Fibroblast of lung (primary cell): Measurements from ENCODE around the gene KCNJ12. TPM values are rescaled to one million over a fixed set of nuclear protein-coding genes. Genes with fewer than 3 reads are reported as not detected.

Experiments used
- DNase-seq, 2 donors: peaks; one replicate each; pipeline versions ENCODE4 v3.0.0 to v3.0.0-alpha.2; 2010; ENCODE audit warnings: low read depth in 2 of 2
- H2AFZ ChIP-seq: 2 replicates; pipeline ENCODE4 v1.5.1; 2012; ENCODE audit warnings: low read length, control low read depth, inconsistent platforms
- H3K27ac ChIP-seq: 2 replicates; pipeline ENCODE4 v1.5.1; 2011; ENCODE audit warnings: low read length, control low read depth; ENCODE audit not compliant: insufficient read depth
- H3K27me3 ChIP-seq: 2 replicates; pipeline ENCODE4 v1.5.1; 2011; ENCODE audit warnings: mild to moderate bottlenecking, low read length; ENCODE audit not compliant: control insufficient read depth, insufficient read depth
- H3K36me3 ChIP-seq: 2 replicates; pipeline ENCODE4 v1.5.1; 2011; ENCODE audit warnings: low read length; ENCODE audit not compliant: control insufficient read depth, insufficient read depth
- H3K4me1 ChIP-seq: 2 replicates; pipeline ENCODE4 v1.5.1; 2011; ENCODE audit warnings: low read length; ENCODE audit not compliant: control insufficient read depth, insufficient read depth; ENCODE audit errors: extremely low read depth
- H3K4me2 ChIP-seq: 2 replicates; pipeline ENCODE4 v1.5.1; 2011; ENCODE audit warnings: low read length, control low read depth; ENCODE audit not compliant: insufficient read depth; ENCODE audit errors: extremely low read depth
- H3K4me3 ChIP-seq, 4 experiments: fragments of 200-600 bp in 1 of 4; sonication (generic) in 1 of 4; replicated peaks in 1 of 4; 2 replicates each; pipeline ENCODE4 v1.5.1; 2011 to 2016; ENCODE audit warnings: low read length in 4 of 4, low read depth in 3 of 4, mild to moderate bottlenecking in 3 of 4, control low read depth in 2 of 4, inconsistent platforms in 1 of 4, mixed read lengths in 1 of 4; ENCODE audit not compliant: insufficient read depth in 1 of 4; ENCODE audit errors: control extremely low read depth in 1 of 4
- H3K79me2 ChIP-seq: 2 replicates; pipeline ENCODE4 v1.5.1; 2012; ENCODE audit warnings: mild to moderate bottlenecking, low read length, inconsistent platforms; ENCODE audit not compliant: control insufficient read depth, insufficient read depth
- H3K9ac ChIP-seq: 2 replicates; pipeline ENCODE4 v1.5.1; 2011; ENCODE audit warnings: mild to moderate bottlenecking, low read length, control low read depth; ENCODE audit not compliant: insufficient read depth
- H3K9me3 ChIP-seq: 2 replicates; pipeline ENCODE4 v1.5.1; 2012; ENCODE audit warnings: low read depth, low read length; ENCODE audit not compliant: control insufficient read depth, insufficient read depth
- H4K20me1 ChIP-seq: 2 replicates; pipeline ENCODE4 v1.5.1; 2011; ENCODE audit warnings: low read length; ENCODE audit not compliant: control insufficient read depth, insufficient read depth; ENCODE audit errors: extremely low read depth
- CTCF ChIP-seq, 2 donors: IDR thresholded peaks in 1 of 2; conservative IDR thresholded peaks in 1 of 2; 1 replicate in 1 of 2; 2 replicates in 1 of 2; pipeline ENCODE4 v1.5.1; 2011 to 2012; ENCODE audit warnings: low read length in 2 of 2, control low read depth in 1 of 2, inconsistent platforms in 1 of 2, low read depth in 1 of 2, mild to moderate bottlenecking in 1 of 2
- EZH2 ChIP-seq: IDR thresholded peaks from 2 replicates; pipeline ENCODE4 v1.5.1; 2012; ENCODE audit warnings: low read length, control low read depth, mild to moderate bottlenecking; ENCODE audit errors: missing control alignments
- polyA plus RNA-seq, 2 donors: library from polyadenylated mRNA; depleted of rRNA in 1 of 2; stranded (reverse) in 1 of 2; unstranded in 1 of 2; fragments of >200 nt; gene quantifications; 2 replicates each; pipeline ENCODE4 v1.2.1, GENCODE V29; 2011 to 2012; ENCODE audit warnings: missing spikeins in 1 of 2
- total RNA-seq: library from RNA; depleted of rRNA; stranded (reverse); fragments of >200 nt; gene quantifications from 2 replicates; pipeline ENCODE4 v1.2.1, GENCODE V29; 2014

The KCNJ12 gene
- total and polyA plus RNA-seq, 2 donors (not counting 1 experiment from before 2014, with no cell fraction given): 0.09 to 0.66 TPM

- no peak overlapping the region for H3K9ac ChIP-seq
- H3K4me1 ChIP-seq: no peaks in the 10 kb centered on the region
- no peaks in the 10 kb centered on the region for H3K9me3 ChIP-seq
- H2AFZ ChIP-seq: no peak overlapping the region
- no peaks in the 10 kb centered on the region for H4K20me1 ChIP-seq
- H3K4me3 ChIP-seq: no peak overlapping the region
- DNase-seq: peak in 1 of 2 donors; percentile 15
- H3K79me2 ChIP-seq: no peaks in the 10 kb centered on the region
- no peak overlapping the region for H3K4me2 ChIP-seq
- no peaks in the 10 kb centered on the region for H3K36me3 ChIP-seq
- no peaks in the 10 kb centered on the region for H3K27me3 ChIP-seq
- no peak for TF ChIP-seq CTCF (conservative IDR thresholded peaks at IDR 0.05 in 1 of 2, IDR thresholded peaks at IDR 0.05 in 1 of 2; ENCODE audit: low read depth in 1 of 2, low read length in 2 of 2)
- no peak for TF ChIP-seq EZH2
- H3K27ac ChIP-seq: no peak overlapping the region
Measured at GRCh38 chr17:21358682-21359482, 17.3 kb upstream of the KCNJ12 start.

- Histone ChIP-seq H2AFZ (no peak overlapping the region), H3K9ac (no peak overlapping the region), H3K4me1 (no peaks in the 10 kb centered on the region), H3K4me3 (no peak overlapping the region), H3K79me2 (no peaks in the 10 kb centered on the region), H3K36me3 (no peaks in the 10 kb centered on the region), H4K20me1 (no peaks in the 10 kb centered on the region), H3K27ac (no peak overlapping the region), H3K4me2 (no peak overlapping the region), H3K27me3 (no peaks in the 10 kb centered on the region), H3K9me3 (no peaks in the 10 kb centered on the region)
- DNase-seq: no peak
- TF ChIP-seq EZH2 (no peak), CTCF (conservative IDR thresholded peaks at IDR 0.05 in 1 of 2, IDR thresholded peaks at IDR 0.05 in 1 of 2; ENCODE audit: low read depth in 1 of 2, low read length in 2 of 2) (no peak)
Measured at GRCh38 chr17:21359483-21359840, 16.7 kb upstream of the KCNJ12 start.

GRCh38 chr17:21360048-21360447, 16.1 kb upstream of the KCNJ12 start:
- Histone ChIP-seq H2AFZ (no peak overlapping the region), H3K9ac (no peak overlapping the region), H3K4me3 (no peak overlapping the region), H3K27ac (no peak overlapping the region), H3K36me3 (no peaks in the 10 kb centered on the region), H3K27me3 (no peaks in the 10 kb centered on the region), H4K20me1 (no peaks in the 10 kb centered on the region), H3K79me2 (no peaks in the 10 kb centered on the region), H3K9me3 (no peaks in the 10 kb centered on the region), H3K4me1 (no peaks in the 10 kb centered on the region), H3K4me2 (no peak overlapping the region)
- no peak for TF ChIP-seq EZH2
- TF ChIP-seq CTCF (conservative IDR thresholded peaks at IDR 0.05 in 1 of 2, IDR thresholded peaks at IDR 0.05 in 1 of 2; ENCODE audit: low read depth in 1 of 2, low read length in 2 of 2): no peak
- no peak for DNase-seq
